Stimulated activated CD8-positive, alpha-beta memory T cell treated with anti-CD3 and anti-CD28 coated beads, Interleukin-15, amount 100 ng/mL, for 24 hours (primary cell): ENCODE data around the gene PLAAT2.

Experiments
- DNase-seq: peaks from one replicate; pipeline ENCODE4 v3.0.0-alpha.2; 2020; ENCODE audit warnings: low read depth

The PLAAT2 gene

GRCh38 chr11:63518548-63518947 is 44.6 kb downstream of the PLAAT2 start:
- DNase-seq: no peak

- DNase-seq: no peak
Observed at GRCh38 chr11:63517156-63517555, 46.0 kb downstream of the PLAAT2 start.

- DNase-seq: no peak
Observed at GRCh38 chr11:63516109-63516508, 47.1 kb downstream of the PLAAT2 start.

GRCh38 chr11:63512816-63513215 is 50.4 kb downstream of the PLAAT2 start:
- DNase-seq: no peak

DNA sequence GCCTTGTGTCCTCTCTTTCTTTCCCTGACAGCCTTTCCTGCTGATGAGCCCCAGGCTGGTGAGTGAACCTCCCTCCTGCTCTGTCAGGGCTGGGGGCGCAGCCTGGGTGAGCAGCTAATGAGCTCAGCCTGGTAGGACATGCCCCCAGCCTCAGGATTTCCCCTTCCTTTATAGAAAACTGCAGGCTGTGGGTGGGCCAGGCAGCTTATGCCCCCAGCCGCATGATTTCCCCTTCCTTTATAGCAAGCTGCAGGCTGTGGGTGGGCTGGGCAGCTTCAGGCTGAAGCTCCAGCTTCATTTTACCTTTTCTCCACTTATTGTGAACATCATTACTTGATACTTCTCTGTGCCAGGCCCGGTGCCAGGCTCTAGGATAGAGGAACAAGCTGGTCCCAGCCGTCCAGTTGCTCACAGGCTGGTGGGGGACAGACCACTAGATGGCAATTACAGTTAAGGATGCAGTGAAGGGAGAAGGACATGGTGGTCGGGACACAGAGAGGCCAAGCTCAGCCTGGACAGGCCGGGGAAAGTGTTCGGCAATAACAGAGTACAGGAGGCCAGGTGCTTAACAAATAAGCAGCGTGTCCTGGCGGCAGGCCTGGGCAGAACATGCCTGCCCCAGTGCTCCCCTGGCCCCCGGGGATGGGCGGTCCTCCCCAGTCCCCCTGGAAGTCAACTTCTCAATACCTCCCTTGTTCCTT is 52.0 kb downstream of the PLAAT2 start:
- DNase-seq: no peak

- DNase-seq: no peak
Observed at GRCh38 chr11:63510360-63511047, 52.7 kb downstream of the PLAAT2 start.

- no peak for DNase-seq
Observed at GRCh38 chr11:63508745-63509144, 54.4 kb downstream of the PLAAT2 start.

- no peak for DNase-seq
Observed at GRCh38 chr11:63508009-63508408, 55.2 kb downstream of the PLAAT2 start.

DNA sequence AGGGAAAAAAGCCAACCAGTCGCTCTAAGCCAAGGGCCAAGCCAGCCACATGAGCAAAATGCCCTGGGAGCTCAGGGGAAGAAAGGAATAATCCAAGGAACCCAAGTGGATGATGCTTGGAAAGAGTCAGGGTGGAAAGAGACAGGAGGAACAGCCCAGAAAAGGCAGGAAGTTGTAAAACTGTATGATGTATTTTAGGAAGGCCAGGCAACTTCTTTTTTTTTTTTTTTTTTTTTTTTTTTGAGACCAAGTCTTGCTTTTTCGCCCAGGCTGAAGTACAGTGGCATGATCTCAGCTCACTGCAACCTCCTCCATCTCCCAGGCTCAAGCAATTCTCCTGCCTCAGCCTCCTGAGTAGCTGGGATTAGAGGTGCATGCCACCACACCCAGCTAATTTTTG is 55.7 kb downstream of the PLAAT2 start:
- DNase-seq: no peak

DNA sequence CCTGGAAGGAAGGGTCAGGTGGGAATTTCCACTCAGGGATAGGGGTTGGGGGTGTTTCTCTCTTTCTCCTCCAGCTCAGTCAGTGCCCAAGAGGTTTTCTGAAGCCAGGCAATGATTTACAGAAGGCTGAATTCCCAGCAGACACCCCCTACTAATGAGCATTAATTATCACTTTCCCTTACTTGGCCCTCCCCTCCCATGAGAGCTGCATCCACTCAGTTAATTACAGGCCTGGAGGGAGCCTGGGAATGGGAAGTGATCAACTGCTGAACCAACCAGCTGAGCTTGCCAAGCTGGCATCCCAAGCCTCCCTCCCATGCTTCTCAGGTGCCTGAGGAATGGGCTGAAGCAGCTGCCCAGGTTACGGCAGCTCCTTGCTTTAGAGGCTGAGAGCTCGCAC is 56.3 kb downstream of the PLAAT2 start:
- DNase-seq: no peak

DNA sequence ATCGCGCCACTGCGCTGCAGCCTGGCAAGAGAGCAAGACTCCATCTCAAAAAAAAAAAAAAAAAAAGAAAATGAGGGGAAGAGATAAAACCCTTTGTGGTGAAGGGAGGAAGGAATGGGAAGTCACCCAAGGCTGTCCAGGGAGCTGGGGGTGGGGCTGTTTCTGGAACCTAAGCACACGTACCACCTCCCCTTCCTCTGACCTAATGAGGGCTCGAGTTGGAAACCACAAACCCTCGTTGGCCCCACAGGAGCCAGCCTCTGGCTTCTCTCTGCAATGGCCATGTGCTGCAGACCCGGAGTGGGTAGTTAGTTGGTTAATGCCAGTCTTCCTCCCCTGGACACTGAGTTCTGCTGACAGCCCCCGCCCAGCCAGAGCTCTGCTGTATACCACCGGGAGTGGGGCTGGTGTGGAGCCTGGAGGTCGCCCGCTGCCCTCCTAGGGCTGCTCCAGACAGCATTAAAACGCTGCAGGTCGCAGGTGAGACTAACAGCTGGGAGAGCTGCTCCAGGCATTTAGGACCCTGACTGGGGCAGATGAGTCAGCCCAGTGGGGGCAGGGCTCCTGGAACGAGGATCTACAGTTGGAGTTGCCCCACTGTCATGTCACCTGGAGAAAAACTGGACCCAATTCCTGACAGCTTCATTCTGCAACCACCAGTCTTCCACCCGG is 57.2 kb downstream of the PLAAT2 start, which contains the start of gene LGALS12:
Gene LGALS12, plus strand, starts transcription at position 228 of the 672 bp plus-strand sequence. Its CDS starts 375 bp downstream, at position 603.
- no peak for DNase-seq

- no peak for DNase-seq
Observed at GRCh38 chr11:63504933-63505586, 58.1 kb downstream of the PLAAT2 start.

DNA sequence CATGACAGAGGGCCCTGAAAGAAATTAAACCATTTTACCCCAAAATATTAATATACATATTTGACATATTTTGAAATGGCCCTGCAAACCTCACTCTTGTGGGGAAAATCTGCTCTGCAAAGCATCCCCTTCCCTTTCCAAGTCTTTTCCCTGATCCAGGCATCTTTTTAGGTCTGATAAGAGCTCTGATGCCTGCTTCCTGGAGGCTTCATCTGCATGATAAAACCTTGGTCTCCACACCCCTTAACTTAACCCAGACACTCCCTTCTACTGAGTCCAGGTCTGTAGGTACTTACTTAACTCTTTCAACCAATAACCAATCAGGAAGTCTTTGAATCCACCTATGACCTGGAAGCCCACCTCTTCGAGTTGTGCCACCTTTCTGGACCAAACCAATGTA is 59.1 kb downstream of the PLAAT2 start:
- DNase-seq: no peak

DNA sequence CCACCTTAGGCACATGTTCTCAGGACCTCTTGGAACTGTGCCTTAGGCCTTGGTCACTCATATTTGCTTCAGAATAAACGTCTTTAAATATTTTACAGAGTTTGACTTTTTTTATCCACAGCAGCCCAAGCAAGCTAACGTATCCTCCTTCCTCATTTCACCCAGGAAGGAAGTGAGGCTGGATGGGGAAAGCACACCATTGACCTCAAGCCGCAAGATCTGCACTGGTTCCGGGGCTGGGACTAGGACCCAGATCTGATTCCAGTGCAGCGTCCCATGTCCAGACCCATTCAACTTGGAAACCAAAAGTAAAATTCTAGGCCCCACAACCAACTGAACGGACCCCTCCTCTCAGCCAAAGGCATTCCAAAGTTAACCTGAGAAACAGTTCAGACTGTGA is 59.7 kb downstream of the PLAAT2 start:
- DNase-seq: no peak
